Dermis microvascular lymphatic vessel endothelial cell (primary cell): ENCODE measurements around the gene DIS3L2. TPM values are rescaled to one million over a fixed set of nuclear protein-coding genes. Genes with fewer than 3 reads are reported as not detected.
"Not testable (repeated sequence)": the region's sequence is repeated elsewhere in the genome, so short reads cannot be mapped to it uniquely, and the experiment has no call there.

Source experiments
- DNase-seq, 2 donors: peaks; one replicate each; pipeline versions ENCODE4 v3.0.0 to v3.0.0-alpha.2; 2010; ENCODE audit warnings: low read depth in 2 of 2
- total RNA-seq: library from RNA; depleted of rRNA; stranded (reverse); fragments of >200 nt; gene quantifications from 2 replicates; pipeline ENCODE4 v1.2.1, GENCODE V29; 2014

The DIS3L2 gene
- total RNA-seq, 1 donor from 2014 or later, result 13.4 TPM

DNA sequence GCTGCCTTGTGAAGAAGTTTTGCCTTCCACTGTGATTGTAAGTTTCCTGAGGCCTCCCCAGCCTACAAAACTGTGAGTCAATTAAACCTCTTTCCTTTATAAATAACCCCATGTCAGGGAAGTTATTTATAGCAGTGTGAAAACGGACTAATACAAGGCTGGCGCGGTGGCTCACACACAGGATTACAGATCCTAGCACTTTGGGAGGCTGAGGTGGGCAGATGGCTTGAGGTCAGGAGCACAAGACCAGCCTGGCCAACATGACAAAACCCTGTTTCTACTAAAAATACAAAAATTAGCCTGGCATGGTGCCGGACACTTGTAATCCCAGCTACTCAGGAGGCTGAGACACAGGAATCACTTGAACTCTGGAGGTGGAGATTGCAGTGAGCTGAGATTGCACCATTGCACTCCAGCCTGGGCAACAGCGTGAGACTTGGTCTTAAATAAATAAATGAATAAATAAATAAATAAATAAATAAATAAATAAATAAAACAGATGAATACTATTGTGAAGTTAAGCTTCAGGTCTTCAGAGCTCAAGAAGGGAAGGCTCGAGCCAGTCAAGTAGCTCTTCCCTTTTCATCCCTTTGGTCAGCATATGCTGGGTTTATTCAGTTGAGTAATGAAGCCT is 154.3 kb downstream of the DIS3L2 start:
- DNase-seq, result not testable (repeated sequence)

DNA sequence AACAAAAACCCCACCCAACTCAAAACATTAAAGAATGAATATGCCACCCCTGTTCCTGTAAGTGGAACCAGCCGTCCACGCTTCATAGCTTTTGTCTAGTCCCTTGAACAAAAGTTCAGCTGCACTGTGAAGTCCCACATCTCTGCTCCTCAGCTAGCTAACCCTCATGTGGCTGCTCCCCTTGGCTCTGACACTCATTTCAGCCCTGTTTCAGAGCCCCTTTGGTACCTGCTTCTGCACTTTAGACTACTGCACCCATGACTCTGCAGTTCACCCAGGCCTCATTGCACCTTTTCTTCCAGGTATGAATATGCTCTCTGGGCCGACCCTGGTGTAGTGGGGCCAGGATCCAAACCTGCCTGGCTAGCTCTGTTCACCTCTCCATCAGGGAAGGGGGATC is 155.3 kb downstream of the DIS3L2 start:
- DNase-seq, result no peak

- DNase-seq, result no peak
Observed at GRCh38 chr2:232117413-232117812, 155.9 kb downstream of the DIS3L2 start.

DNA sequence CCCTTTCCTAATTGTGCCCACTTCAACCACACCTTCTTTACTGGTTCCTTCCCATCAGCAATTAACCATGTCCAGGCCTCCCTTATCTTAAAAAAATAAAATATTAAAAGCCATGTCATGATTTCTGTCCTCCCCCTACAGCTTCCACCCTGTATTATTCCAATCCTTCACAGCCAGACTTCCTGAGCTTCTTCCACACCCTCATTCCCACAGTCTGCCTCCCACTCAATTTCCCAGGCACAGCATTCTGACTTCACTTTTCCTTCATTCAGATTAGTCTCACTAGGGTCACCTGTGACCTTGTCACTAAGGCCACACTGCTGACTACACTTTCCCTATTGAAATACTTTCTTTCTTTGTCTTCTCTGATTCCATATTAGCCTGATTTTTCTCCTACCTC is 159.4 kb downstream of the DIS3L2 start:
- DNase-seq, result peak; percentile 23 to 46

- DNase-seq, result no peak
Observed at GRCh38 chr2:232124309-232124708, 162.8 kb downstream of the DIS3L2 start.

DNA sequence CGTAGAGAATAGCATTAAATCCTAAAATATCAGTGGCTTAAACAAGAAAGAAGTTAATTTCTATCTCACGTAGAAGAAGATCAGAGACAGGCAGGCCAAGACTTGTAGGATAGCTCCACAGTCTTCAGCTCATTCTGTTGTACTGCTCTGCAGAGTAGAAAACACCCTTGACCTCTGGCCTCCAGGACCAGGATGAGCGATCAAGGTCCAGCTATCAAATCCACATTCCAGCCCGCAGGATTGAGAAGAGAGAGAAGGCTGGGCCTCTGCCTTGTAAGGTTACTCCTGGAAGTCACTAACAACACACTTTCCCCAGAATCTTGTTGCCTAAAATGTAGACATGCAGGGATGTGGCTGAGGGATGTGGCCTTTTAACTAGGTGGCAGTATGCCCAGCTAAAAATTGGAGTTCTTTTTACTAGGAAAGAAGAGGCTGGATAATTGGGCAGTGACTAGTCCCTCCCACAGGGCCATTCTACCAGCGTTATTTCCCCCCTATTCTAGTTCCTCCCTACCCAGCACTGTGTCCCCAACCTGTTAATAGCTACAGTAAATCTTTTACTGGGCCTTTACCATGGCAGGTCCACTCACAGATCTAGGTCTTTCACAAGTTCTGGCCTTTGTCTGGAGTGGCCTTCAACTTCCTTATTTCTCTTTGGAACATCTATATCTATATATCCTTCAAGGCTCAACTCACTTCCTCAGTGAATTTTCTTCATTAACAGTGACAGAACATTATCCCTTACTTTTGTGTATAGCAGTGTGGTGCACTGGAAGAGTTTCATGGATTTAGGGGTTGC is 165.0 kb downstream of the DIS3L2 start:
- DNase-seq, result no peak

DNA sequence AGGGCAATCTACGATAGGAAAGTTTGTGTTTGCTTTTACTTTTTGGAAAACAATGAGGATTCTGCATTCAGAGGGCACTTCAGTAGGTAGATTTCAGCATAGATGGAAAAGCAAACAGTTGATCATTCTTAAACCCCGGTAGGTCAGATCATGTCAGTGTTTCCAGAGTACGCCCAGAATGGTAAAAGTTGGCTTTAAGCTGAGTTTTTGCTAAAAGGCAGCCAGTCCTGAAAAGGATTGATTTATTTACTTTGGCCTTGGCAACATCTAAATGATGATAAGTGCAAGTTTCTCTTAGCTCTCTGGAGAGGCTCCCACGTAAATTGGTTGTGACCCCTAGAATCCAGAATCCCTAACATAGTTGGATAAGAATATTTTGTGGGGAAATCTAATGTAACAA is 168.0 kb downstream of the DIS3L2 start:
- DNase-seq, result no peak

DNA sequence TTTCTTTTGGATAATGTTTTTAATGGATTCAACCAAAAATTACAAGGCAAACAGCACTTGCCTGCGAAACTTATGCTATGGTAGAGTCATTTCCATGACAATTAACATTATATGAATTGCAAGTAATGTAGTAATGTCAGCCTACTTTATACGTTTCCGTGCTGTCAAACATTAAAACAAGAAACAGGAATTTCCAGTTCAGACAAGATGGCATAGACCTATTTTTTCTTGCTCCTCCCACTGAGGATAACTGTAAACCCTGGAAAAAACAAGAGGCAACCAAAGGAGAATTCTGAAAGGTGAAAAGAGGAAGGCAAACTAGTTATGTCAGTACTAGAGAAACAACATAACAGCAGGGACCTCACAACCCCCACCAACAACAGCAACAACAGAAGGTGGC is 170.7 kb downstream of the DIS3L2 start:
- DNase-seq, result no peak

GRCh38 chr2:232133078-232133477 is 171.6 kb downstream of the DIS3L2 start:
- DNase-seq, result peak in 1 of 2 donors; percentile 17

GRCh38 chr2:232134939-232135338 is 173.4 kb downstream of the DIS3L2 start:
- no peak for DNase-seq

GRCh38 chr2:232137356-232138147 is 176.0 kb downstream of the DIS3L2 start:
- peak in 1 of 2 donors; percentile 78 for DNase-seq

DNA sequence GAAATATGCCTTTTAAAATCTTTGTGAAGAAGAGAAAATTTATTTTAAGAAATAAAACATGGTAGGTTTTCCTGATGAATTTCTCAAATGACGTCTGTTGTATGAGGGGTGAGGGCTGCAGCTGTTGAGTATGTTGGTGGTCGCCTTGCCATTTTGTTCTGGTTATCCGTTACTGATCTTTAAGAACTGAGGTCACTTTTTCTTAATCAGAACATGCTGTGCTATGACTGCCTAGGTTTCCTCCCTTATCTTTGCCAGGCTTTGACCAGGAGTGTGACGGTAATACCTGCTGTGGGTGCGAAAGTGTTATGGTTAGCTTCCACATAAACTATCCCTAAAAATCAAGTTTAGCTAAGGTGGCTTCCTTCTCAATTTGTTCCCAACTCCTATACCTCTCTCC is 176.9 kb downstream of the DIS3L2 start:
- no peak for DNase-seq

- no peak for DNase-seq
Observed at GRCh38 chr2:232139171-232139594, 177.7 kb downstream of the DIS3L2 start.

- no peak for DNase-seq
Observed at GRCh38 chr2:232139786-232140562, 178.5 kb downstream of the DIS3L2 start.

DNA sequence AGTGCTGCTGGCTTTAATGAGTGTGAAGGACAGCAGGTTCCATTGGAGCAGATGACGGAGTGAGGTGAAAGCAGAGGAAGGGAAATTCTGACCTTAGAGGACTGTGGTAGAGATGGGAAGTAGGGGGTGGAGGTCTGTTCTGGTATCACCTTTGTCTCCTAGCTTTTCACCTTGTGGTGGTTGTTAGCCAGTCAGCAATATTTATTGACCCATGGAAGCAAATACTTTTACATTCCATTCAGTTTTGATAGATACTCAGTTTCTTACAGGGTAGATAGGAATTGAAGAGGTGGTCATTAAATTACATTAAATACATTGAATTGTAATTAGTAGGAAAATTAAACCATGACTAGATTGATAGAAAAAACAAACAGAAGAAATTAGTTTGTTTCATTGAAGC is 180.1 kb downstream of the DIS3L2 start:
- no peak for DNase-seq

DNA sequence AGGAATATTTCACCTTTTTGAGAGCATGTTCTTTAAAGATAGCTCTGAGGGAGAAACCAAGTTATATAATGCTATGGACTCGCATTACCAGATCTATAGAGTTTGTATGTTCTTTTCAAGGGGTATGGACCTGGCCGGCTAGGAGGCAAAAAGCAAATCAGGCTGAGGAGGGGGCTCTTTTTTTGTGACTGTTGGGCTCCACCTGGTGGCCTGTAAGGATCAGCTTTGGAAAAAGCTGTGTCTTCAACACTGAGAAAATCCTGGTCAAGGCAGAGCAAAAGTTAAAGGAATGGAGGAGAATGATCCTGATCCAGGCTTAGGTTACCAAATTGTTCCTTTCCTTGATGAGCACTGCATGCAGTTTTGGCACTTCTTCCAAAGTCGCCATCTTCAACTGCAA is 180.5 kb downstream of the DIS3L2 start:
- peak; percentile 42 to 58 for DNase-seq

DNA sequence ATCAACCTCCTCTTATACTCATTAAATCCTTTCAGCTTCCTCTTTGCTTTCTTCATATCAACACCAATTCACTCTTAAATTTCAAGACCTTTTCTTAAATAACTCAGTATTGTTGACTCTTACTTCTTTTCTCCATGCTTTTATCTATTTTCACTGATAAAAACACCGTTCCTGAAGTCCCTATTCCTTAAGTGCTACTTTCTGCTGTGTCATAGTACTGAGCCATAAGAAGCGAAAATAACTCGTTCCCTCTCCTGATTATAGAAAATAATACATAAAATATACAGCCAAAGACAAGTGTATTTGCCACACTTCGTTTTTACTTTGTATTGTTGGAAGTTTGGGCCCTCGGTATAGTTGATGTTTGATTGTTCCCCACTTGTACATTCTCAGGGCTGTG is 181.0 kb downstream of the DIS3L2 start:
- DNase-seq, result no peak

DNA sequence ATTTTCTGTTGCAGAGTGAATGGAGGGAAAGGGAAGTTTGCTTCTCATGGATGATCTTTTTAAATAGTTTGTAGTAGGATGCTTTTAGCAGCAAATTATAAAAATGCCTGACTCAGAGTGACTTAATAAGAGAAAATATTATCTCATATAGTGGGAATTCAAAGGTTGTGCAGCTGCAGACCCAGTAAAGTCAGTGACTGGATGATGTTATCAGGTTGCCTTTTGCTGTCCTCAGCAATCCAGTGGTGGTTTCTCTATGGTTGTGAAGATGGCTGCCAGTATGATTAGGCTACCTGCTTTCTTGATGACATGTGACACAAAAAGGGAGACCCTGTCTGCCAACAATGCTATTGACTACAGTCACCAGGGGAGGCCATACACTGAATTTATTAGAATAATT is 184.8 kb downstream of the DIS3L2 start:
- no peak for DNase-seq

- no peak for DNase-seq
Observed at GRCh38 chr2:232147440-232148077, 186.0 kb downstream of the DIS3L2 start.

GRCh38 chr2:232162187-232162586 is 200.7 kb downstream of the DIS3L2 start:
- no peak for DNase-seq

DNA sequence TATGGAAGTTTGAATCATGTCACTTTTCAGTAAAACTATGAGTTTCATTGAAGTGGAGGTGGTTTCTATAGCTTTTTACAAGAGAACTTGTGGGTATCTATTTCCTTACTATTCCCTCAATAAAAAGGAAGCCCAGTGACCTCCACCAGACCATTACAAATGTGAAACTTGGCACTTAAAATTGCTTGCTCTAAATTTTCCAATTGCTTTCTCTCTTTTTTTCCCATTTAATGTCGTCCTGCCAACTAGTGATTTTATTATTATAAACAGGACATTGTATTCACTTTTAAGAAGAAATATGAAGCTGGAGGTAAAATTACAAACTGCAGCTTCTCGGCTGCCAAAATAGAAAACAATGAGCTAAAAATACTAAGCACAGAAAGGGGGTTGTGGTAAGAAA is 208.9 kb downstream of the DIS3L2 start:
- DNase-seq, result peak; percentile 51 to 87
